GM12873 (cell line): ENCODE results near the gene LRP5.

ENCODE experiments used
- CTCF ChIP-seq: IDR thresholded peaks from 2 replicates; pipeline ENCODE4 v1.5.1; 2012; ENCODE audit warnings: low read depth, mild to moderate bottlenecking, moderate library complexity, low read length, control low read depth; ENCODE audit not compliant: insufficient read depth; ENCODE audit errors: missing control alignments

LRP5 gene

DNA sequence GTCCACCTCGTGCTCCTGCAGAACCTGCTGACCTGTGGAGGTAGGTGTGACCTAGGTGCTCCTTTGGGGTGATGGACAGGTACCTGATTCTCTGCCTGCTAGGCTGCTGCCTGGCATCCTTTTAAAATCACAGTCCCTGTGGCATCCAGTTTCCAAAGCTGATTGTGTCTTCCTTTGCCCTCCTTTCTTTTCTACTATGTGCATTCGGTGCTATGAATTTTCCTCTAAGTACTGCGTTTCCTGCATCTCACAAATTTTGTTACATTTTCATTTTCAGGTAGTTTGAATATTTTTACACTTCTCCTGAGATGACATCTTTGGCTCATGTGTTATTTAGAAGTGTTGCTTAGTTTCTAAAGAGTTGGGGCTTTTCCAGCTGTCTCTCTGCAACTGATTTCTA, 117.3 kb downstream of the LRP5 start:
- TF ChIP-seq CTCF: no peak

DNA sequence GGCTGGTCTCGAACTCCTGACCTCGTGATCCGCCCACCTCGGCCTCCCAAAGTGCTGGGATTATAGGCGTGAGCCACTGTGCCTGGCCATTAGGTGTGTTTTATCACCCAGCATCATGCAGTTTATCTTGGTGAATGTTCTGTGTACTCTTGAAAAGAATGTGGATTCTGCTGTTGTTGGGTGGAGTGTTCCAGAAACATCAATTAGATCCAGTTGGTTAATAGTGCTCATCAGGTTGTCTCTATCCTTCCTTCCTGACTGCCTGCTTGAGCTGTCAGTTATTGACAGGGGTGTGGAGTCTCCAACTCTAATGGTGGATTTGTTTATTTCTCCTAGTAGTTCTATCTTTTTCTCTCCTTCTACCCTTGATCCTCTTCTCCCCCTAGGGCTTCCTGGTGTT, 118.0 kb downstream of the LRP5 start:
- TF ChIP-seq CTCF: no peak

DNA sequence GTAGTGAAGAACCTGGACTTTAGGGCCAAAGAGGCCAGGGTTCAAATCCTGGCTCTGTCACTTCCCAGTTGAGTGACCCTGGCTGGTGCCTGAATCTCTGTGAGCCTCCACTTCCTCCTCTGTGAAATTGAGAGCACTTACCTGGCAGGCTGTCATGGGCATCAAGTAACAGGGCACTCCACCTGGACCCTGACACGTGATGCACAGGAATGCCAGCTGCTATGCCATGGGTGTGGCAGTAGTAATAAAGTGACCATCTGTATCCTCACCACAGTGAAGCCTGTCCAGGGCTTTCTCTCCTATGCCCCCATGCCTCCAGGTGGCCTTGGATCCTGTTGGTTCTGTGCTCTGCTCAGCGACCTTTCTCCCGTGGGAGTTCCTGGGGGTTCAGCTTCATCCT, 118.4 kb downstream of the LRP5 start:
- TF ChIP-seq CTCF: no peak

DNA sequence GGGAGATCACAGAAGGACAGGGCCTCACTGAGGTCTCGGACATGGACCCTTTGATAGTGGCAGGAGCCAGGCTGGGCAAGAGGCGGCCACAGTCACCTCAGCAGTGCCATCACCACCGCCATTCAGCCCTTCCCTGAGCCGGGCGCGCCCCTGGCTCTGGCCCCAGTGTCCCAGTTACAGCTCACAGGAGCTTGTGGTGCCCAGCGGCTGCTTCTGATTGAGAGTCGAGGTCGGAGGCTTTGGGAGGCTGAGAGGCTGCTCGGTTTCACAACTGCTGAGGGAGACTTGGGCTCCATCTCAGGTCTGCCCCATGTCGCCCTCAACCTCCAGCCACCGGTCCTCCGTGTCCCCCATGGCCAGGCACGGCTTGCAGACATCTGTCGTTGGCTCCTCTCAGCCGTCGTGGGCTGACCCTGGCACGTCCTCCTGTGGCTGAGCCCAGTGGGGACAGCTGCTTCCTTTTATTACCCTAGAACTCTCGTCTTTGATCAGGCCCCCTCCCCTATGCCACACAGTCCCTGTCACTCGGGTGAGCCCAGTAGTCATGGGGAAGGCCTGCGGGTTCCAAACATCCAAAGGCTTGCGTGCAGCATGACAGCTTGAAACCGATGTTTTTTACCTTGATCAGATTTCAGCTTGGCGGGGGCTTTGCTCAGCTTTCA, 119.7 kb downstream of the LRP5 start:
- no peak for TF ChIP-seq CTCF

DNA sequence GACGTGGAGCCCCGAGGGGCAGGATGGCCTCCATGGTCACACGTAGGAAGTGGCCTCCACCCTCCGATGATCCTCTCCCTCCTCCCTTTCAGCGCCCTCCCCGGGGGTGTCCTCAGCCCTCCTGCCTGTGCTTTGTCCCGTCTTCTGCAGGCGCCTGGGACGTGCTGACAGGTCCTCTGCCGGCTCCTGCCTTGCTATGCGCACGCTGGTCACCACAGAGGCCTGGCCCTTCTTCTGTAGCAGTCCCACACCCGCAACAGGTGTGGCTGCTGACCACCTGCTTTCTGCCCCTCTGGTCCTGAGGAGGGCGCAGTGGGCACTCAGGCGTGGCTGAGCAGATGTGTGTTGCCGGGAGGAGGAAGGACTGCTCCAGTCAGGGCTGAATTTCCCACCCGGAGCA, 120.5 kb downstream of the LRP5 start:
- no peak for TF ChIP-seq CTCF

DNA sequence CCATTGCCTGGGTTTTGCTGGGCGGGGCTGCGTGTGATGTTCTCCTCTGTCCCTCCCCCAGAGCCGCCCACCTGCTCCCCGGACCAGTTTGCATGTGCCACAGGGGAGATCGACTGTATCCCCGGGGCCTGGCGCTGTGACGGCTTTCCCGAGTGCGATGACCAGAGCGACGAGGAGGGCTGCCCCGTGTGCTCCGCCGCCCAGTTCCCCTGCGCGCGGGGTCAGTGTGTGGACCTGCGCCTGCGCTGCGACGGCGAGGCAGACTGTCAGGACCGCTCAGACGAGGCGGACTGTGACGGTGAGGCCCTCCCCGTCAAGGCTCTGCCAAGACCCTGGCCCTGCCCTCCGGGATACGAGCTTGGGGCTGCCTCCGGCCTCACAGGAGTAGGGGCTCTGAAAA, 121.2 kb downstream of the LRP5 start:
- no peak for TF ChIP-seq CTCF

- TF ChIP-seq CTCF: no peak
Measured at GRCh38 chr11:68436162-68436888, 123.9 kb downstream of the LRP5 start.
